Activated naive CD4-positive, alpha-beta T cell treated with anti-CD3 and anti-CD28 coated beads, Interleukin-2, amount 50 U/mL, for 16 hours (primary cell): ENCODE data around the gene SCG2.
"Not testable (repeated sequence)": the region's sequence is repeated elsewhere in the genome, so short reads cannot be mapped to it uniquely, and the experiment has no call there.

Experiments
- DNase-seq: peaks from one replicate; pipeline ENCODE4 v3.0.0-alpha.2; 2020

Gene SCG2

DNA sequence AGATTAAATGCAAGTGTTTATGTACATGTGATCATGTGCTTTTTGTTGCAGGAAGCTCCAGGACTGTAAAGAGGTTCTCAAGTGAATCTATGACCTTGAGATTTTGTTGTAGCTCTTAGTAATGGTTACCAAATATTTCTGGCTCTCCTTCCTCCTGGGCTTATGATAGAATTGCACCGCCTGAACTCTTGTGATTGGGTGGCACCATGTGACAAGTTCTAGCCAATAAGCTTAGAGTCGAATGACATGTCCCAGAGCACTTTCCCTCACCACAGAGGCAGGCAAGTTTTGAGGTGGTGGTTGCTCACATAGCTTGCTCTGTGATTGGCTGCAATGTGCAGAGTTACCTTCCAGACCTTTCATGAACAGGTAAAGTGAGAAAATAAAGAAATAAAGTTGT lies 8.9 kb upstream of the SCG2 start:
- DNase-seq, result no peak

- no peak for DNase-seq
Observed at GRCh38 chr2:223607476-223607875, 5.3 kb upstream of the SCG2 start.

GRCh38 chr2:223606946-223607345 lies 4.8 kb upstream of the SCG2 start:
- no peak for DNase-seq

GRCh38 chr2:223604231-223604630 lies 2.1 kb upstream of the SCG2 start:
- no peak for DNase-seq

DNA sequence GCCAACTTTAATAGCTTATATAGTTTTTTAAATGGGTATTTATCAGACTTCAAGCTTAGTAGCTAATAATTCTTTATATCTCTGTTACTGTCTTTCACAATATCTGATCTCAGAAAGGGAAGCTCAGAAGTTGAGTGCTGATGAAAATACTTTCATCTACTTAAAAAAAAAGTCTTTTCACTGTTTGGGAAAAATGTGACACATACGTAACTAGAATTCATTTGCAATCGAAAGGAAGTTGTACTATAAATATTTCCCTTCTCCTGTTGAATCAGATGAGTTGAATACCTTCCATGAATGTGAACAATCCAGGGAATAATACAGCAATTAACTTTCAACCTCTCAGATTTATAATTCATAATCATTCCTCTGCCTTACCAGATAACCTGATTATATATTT lies 811 bp upstream of the SCG2 start:
- no peak for DNase-seq

GRCh38 chr2:223601018-223601417 lies 1.1 kb downstream of the SCG2 start:
- DNase-seq, result no peak

DNA sequence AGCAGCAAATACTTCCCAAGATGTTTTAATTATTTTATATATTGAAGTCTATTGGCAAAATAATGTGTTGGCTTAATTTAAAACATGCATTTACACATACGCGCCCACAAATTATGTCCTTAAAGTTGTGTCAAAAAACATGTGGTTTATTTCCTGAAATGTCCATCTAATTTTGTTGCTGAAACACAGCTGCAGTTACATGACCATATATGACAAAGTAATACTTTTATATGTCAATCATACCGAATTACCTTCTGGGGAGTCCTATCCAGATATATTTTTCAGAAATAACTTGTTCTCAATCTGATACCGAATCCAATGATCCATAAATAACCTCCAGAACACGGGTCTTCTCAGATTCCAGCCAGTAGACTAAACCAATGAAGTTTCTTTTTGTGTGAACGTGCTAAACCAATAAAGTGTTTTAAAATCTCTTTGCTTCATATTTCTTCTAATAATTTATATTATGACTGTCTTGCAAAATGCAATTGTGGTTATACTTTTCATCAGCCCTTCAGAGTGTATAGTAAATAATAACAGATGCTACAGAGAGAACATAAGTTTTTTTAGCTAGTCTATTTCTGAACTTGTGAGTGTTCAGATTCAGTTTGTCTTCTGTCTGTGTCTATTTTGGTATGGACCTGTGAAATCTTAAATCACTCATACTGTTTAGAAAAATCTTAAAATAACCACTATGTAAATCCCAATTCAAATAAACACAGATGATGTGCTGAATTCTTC lies 2.4 kb downstream of the SCG2 start:
- no peak for DNase-seq

DNA sequence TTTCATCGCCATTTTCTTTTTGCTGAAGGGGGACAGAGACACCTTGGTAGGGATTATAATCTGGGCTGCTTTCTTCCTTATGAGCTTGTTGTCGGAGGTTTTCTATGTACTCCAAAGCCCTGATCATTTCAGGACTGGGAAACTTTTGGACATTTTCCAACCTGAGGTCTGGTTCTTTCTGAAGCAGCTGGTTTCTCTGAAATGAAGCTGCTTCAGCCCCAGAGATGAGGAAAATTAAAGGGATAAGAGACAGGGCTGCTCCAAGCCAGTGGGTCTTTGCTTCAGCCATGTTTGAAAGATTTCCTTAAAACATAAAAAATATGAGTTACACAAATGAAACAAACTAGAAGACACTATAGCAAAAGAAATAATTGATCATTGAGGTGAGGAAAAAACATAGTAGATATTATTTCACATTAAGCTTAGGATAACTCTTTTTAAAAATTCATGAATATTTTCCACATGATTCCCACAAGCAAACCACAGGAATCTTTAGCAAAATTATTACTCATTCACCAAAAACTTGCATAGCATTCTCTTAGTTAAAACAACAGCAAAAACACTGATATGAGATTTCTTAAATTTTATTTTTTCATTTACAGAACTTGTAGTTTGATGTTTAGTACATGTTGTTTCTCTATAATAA lies 3.0 kb downstream of the SCG2 start:
- DNase-seq, result no peak

GRCh38 chr2:223597076-223597475 lies 5.1 kb downstream of the SCG2 start:
- DNase-seq, result no peak

DNA sequence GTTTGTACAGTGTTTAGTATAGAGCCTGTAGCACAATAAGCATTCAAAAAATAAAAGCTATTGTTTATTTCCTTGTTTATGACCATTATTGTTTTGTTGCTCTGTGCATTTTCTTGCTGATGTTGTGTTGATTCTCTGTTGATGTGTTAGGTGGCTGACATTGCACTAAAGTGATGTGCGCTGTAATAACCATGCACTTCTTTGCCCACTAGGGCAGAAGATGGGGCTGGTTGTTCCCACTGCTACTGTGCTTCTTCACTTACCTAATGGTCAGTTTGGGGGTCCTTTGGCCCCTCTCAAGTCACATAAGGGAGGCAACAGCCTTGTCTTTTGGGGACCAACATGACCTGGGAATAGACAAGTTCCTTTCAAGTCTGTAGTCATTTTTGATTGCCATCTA lies 6.0 kb downstream of the SCG2 start:
- DNase-seq, result no peak

- no peak for DNase-seq
Observed at GRCh38 chr2:223594831-223595230, 7.3 kb downstream of the SCG2 start.

- no peak for DNase-seq
Observed at GRCh38 chr2:223594259-223594658, 7.9 kb downstream of the SCG2 start.

- not testable (repeated sequence) for DNase-seq
Observed at GRCh38 chr2:223592689-223593088, 9.5 kb downstream of the SCG2 start.

DNA sequence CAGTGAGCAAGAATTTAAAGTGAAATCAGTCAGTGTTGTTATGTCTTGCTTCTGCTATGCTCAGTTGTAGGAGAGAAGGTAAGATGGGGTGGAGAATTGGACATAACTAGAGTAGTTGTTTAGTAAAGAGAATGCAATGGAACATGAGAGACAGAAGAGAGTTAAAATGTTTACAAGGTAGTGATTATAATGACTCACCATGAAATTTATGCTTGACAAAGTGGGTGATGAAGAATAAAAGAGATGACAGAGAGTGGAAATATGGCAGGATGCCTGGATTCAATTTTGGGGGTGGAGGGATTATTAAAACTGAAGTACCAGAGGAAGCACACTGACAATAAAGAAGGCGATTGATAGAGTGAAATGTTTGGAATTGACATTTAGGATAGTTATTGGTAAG lies 10.6 kb downstream of the SCG2 start:
- no peak for DNase-seq

DNA sequence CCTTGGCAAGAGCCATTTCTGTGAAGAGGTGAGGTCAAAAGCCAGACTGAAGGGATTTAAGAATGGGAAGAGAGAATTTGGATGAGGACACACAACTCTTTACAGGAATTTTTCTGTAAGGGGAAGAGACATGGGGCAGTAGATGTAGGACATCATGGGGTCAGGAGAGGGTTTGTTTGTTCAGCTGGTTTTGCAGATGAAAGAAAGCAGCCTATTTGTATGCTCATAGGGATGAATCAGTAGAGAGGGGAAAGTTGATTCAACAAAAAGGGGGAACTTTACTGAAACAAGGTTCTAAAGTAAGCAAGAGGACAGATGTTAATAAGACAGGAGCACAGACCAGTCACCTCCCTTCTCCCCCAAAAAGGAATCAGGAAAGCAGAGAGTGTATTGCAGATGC lies 11.2 kb downstream of the SCG2 start:
- no peak for DNase-seq

GRCh38 chr2:223589901-223590300 lies 12.3 kb downstream of the SCG2 start:
- DNase-seq, result no peak

DNA sequence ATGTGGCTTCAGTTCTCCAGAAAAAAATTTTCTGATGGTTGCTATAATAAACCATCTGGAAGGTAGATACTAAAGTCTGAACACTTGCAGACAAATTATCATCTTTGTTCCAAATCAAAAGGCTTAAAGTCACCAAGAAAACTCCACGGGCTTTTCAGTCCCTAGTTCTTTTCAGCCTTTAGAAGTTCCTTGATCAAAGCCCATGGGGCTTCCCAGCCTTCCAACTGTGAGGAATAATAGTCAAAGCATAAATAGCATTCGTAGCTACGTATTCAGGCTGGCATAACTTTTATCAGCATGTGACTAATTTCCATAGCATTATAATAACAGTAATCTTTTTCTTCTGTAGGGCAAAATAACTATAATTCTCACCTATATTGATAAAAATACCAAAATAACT lies 13.9 kb downstream of the SCG2 start:
- DNase-seq, result no peak

- DNase-seq, result no peak
Observed at GRCh38 chr2:223587301-223587700, 14.9 kb downstream of the SCG2 start.

- no peak for DNase-seq
Observed at GRCh38 chr2:223586261-223586660, 15.9 kb downstream of the SCG2 start.

DNA sequence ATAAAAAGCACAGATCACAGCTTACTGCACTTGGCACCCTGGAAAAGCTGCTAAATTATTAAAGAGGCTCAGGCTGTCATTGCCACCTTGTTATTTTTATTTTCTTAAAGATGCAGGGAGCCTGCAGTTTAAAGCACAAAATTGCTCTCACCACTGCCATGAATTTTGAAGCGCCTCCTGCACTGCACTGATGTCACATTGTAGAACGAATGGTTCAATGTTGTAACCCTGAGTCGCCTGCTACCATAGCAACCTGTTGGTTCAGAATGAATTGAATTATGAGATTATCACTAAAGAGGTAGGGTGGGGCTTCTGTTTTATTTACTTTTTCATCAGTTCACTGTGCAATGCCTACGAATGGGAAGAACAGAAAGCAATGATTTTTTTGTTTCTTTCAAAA lies 16.5 kb downstream of the SCG2 start:
- DNase-seq, result no peak

DNA sequence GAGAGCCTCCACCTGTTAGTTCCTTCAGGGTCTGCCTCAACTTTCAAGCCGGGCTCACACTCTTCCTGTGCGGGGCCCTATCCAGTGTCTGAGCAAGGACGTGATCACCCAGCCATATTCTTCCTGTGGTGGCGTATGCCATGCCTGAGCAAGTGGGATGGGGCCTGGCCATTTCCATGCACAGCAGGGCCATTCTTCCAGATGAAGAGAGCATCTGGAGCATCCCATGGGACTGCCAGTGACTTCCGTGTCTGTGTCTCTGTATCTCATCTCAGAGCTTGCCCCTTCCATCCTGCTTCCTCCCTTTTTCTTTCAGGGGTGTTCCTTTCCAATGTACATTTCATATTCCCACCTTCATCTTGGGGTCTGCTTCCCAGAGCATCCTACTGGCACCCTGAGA lies 20.2 kb downstream of the SCG2 start:
- DNase-seq, result no peak

- no peak for DNase-seq
Observed at GRCh38 chr2:223580951-223581350, 21.2 kb downstream of the SCG2 start.

DNA sequence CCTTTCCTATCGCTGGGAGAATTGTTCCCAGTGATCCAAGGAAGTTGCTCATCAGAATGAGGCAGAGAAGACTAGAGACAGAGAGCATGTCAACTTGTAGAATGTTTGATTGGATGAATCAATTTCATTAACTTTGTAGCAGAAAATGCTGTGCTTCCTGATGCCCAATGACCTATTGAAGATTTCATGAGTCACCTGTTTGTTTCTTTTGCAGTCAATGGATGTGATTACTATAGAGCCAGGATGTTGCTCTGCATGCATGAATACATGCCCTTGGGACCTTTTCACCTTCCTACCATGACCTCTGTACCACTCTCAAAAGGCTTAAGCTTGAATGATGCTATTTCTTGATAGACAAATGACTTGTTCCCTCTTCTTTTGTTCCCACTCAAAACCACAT lies 23.3 kb downstream of the SCG2 start:
- no peak for DNase-seq

- no peak for DNase-seq
Observed at GRCh38 chr2:223576873-223577272, 25.3 kb downstream of the SCG2 start.

GRCh38 chr2:223570784-223571183 lies 31.4 kb downstream of the SCG2 start:
- DNase-seq, result no peak
